SK-N-SH (cell line): Measurements from ENCODE around the gene BACE2. TPM values are rescaled to one million over a fixed set of nuclear protein-coding genes. Genes with fewer than 3 reads are reported as not detected.

Source experiments
- CTCF ChIA-PET: fragments of 300-600, 350-600 bp; formaldehyde crosslinking; extraction: SDS; loops from one replicate; lab custom pipeline; 2021; lab: Yijun Ruan, JAX
- POLR2A ChIA-PET: fragments of 350-600 bp; sonication (Branson Sonifier 250); formaldehyde crosslinking; extraction: SDS; loops from one replicate; lab custom pipeline; 2020; ENCODE audit warnings: antibody characterized with exemption, inconsistent platforms; lab: Yijun Ruan, JAX
- DNase-seq: peaks from one replicate; pipeline ENCODE4 v3.0.0; 2012
- H2AFZ ChIP-seq: fragments of 200-600 bp; sonication (generic); 2 replicates; pipeline ENCODE4 v1.8.1; 2016; ENCODE audit warnings: antibody characterized with exemption, mild to moderate bottlenecking, low read depth
- H3F3A ChIP-seq: fragments of 200-600 bp; sonication (generic); replicated peaks from 2 replicates; pipeline ENCODE3; 2016; ENCODE audit warnings: antibody characterized with exemption, mild to moderate bottlenecking; ENCODE audit not compliant: insufficient read depth
- H3K27ac ChIP-seq, 2 experiments: fragments of 200-500 bp in 1 of 2; fragments of 200-600 bp in 1 of 2; sonication (Bioruptor generic) in 1 of 2; sonication (generic), shearing (Covaris generic) in 1 of 2; 2 replicates each; pipeline versions ENCODE4 v1.5.1 to v1.6.1; 2014 to 2016; ENCODE audit warnings: low read depth in 2 of 2, inconsistent platforms in 1 of 2, low read length in 1 of 2, mild to moderate bottlenecking in 1 of 2, mixed read lengths in 1 of 2
- H3K27me3 ChIP-seq: fragments of 200-600 bp; sonication (generic), shearing (Covaris generic); 2 replicates; pipeline ENCODE4 v1.6.1; 2016; ENCODE audit warnings: mixed run types; ENCODE audit not compliant: insufficient read depth
- H3K36me3 ChIP-seq, 2 experiments: fragments of 200-500 bp in 1 of 2; fragments of 200-600 bp in 1 of 2; sonication (Bioruptor generic) in 1 of 2; sonication (generic) in 1 of 2; replicated peaks in 1 of 2; 2 replicates each; pipeline versions ENCODE3 to v1.5.1; 2014 to 2016; ENCODE audit warnings: low read length in 1 of 2, mild to moderate bottlenecking in 1 of 2; ENCODE audit not compliant: insufficient read depth in 2 of 2, control insufficient read depth in 1 of 2
- H3K4me1 ChIP-seq, 2 experiments: fragments of 200-500 bp in 1 of 2; fragments of 200-600 bp in 1 of 2; sonication (Bioruptor generic) in 1 of 2; sonication (generic), shearing (Covaris generic) in 1 of 2; 2 replicates each; pipeline versions ENCODE4 v1.5.1 to v1.6.1; 2014 to 2016; ENCODE audit warnings: low read depth in 1 of 2, low read length in 1 of 2, mixed run types in 1 of 2; ENCODE audit not compliant: insufficient read depth in 2 of 2, control insufficient read depth in 1 of 2
- H3K4me2 ChIP-seq: fragments of 200-600 bp; sonication (generic), shearing (Covaris generic); 2 replicates; pipeline ENCODE4 v1.6.1; 2017; ENCODE audit warnings: mixed run types
- H3K4me3 ChIP-seq, 2 experiments: fragments of 200-500 bp in 1 of 2; fragments of 200-600 bp in 1 of 2; sonication (Bioruptor generic) in 1 of 2; sonication (generic), shearing (Covaris generic) in 1 of 2; 2 replicates each; pipeline versions ENCODE4 v1.5.1 to v1.8.1; 2014 to 2016; ENCODE audit warnings: low read depth in 2 of 2, inconsistent platforms in 1 of 2, low read length in 1 of 2, mild to moderate bottlenecking in 1 of 2, mixed read lengths in 1 of 2, moderate library complexity in 1 of 2
- H3K79me2 ChIP-seq: fragments of 200-600 bp; sonication (generic); 2 replicates; pipeline ENCODE4 v1.8.1; 2017; ENCODE audit warnings: mild to moderate bottlenecking; ENCODE audit not compliant: insufficient read depth
- H3K9ac ChIP-seq: fragments of 200-600 bp; sonication (generic); 2 replicates; pipeline ENCODE4 v1.6.1; 2017; ENCODE audit warnings: mixed run types
- H3K9me2 ChIP-seq: fragments of 200-600 bp; sonication (generic); 2 replicates; pipeline ENCODE4 v1.6.1; 2017; ENCODE audit warnings: mixed run types
- H3K9me3 ChIP-seq: fragments of 200-600 bp; sonication (generic); 2 replicates; pipeline ENCODE4 v1.6.1; 2017; ENCODE audit warnings: mixed run types, mild to moderate bottlenecking, moderate library complexity
- H4K20me1 ChIP-seq: fragments of 200-600 bp; sonication (generic); 2 replicates; pipeline ENCODE4 v1.6.1; 2017; ENCODE audit warnings: mild to moderate bottlenecking, mixed run types; ENCODE audit not compliant: insufficient read depth
- CTCF ChIP-seq: fragments of 200-600 bp; sonication (generic); IDR thresholded peaks from 2 replicates; pipeline ENCODE4 v1.6.1; 2017; ENCODE audit warnings: antibody characterized with exemption, mild to moderate bottlenecking, moderate library complexity
- EZH2phosphoT487 ChIP-seq: fragments of 200-600 bp; sonication (generic); IDR thresholded peaks from 2 replicates; pipeline ENCODE4 v1.6.1; 2017; ENCODE audit warnings: low read depth, mixed run types, mild to moderate bottlenecking, antibody characterized with exemption, moderate library complexity, borderline replicate concordance
- FOSL2 ChIP-seq: IDR thresholded peaks from 2 replicates; pipeline ENCODE4 v1.4.0; 2012; ENCODE audit warnings: low read depth, mild to moderate bottlenecking, moderate library complexity, borderline replicate concordance
- MXI1 ChIP-seq: IDR thresholded peaks from 2 replicates; pipeline ENCODE4 v1.6.1; 2012; ENCODE audit warnings: mild to moderate bottlenecking, low read depth, low read length, improper control_type of control experiment
- NRF1 ChIP-seq: IDR thresholded peaks from 2 replicates; pipeline ENCODE4 v1.6.1; 2012; ENCODE audit warnings: low read depth, mild to moderate bottlenecking, low read length
- RAD21 ChIP-seq: IDR thresholded peaks from 2 replicates; pipeline ENCODE4 v1.6.1; 2012; ENCODE audit warnings: mild to moderate bottlenecking, low read length
- TAF1 ChIP-seq: IDR thresholded peaks from 2 replicates; pipeline ENCODE4 v1.6.1; 2012; ENCODE audit warnings: low read depth, mild to moderate bottlenecking, low read length, moderate library complexity, borderline replicate concordance
- TCF12 ChIP-seq: IDR thresholded peaks from 2 replicates; pipeline ENCODE4 v1.4.0; 2012
- USF1 ChIP-seq: IDR thresholded peaks from 2 replicates; pipeline ENCODE4 v1.4.0; 2012; ENCODE audit warnings: low read depth, borderline replicate concordance
- USF2 ChIP-seq: fragments of 150-350 bp; IDR thresholded peaks from 2 replicates; pipeline ENCODE4 v1.6.1; 2017; ENCODE audit warnings: antibody characterized with exemption, low read length, low read depth, borderline replicate concordance
- YY1 ChIP-seq: IDR thresholded peaks from 2 replicates; pipeline ENCODE4 v1.4.0; 2012; ENCODE audit warnings: low read depth, mild to moderate bottlenecking
- WGBS: methylation state at CpG from one replicate; pipeline ENCODE4 v1.1.6; 2017; ENCODE audit warnings: low lambda C conversion rate; 5-methylcytosine and 5-hydroxymethylcytosine counted together
- polyA plus RNA-seq, 3 experiments: library from polyadenylated mRNA; depleted of rRNA; stranded (reverse); fragments of >200 nt; gene quantifications; 2 replicates each; pipeline ENCODE4 v1.2.3, GENCODE V29; 2012
- TF ChIP-seq, protein P1 (sequence below): IDR thresholded peaks from 2 replicates; pipeline ENCODE4 v1.4.0; 2012; ENCODE audit warnings: low read depth, borderline replicate concordance
- TF ChIP-seq, protein P2 (sequence below): IDR thresholded peaks from 2 replicates; pipeline ENCODE4; 2012

The BACE2 gene
- polyA plus RNA-seq, 1 of the 3 experiments (the other 2 are of a cell fraction), result 23.4 TPM

GRCh38 chr21:41183575-41183974 is 15.6 kb downstream of the BACE2 start:
- Histone ChIP-seq H3K9me3 (no peaks in the 10 kb centered on the region), H3K9me2 (no peaks in the 10 kb centered on the region), H3K27ac (no peak overlapping the region), H3K27me3 (no peaks in the 10 kb centered on the region), H3K4me2 (no peak overlapping the region), H3K79me2 (no peaks in the 10 kb centered on the region), H4K20me1 (no peaks in the 10 kb centered on the region), H3K9ac (no peak overlapping the region), H3K4me3 (no peak overlapping the region), H2AFZ (no peak overlapping the region), H3K4me1 (no peaks in the 10 kb centered on the region), H3K36me3 (no peaks in the 10 kb centered on the region), H3F3A (no peaks in the 10 kb centered on the region)
- TF ChIP-seq USF2 (no peak), USF1 (no peak), TCF12 (no peak), YY1 (no peak), TAF1 (no peak), RAD21 (no peak), CTCF (no peak), FOSL2 (no peak), EZH2phosphoT487 (no peak), MXI1 (no peak), NRF1 (no peak)
- TF ChIP-seq, protein P1, sequence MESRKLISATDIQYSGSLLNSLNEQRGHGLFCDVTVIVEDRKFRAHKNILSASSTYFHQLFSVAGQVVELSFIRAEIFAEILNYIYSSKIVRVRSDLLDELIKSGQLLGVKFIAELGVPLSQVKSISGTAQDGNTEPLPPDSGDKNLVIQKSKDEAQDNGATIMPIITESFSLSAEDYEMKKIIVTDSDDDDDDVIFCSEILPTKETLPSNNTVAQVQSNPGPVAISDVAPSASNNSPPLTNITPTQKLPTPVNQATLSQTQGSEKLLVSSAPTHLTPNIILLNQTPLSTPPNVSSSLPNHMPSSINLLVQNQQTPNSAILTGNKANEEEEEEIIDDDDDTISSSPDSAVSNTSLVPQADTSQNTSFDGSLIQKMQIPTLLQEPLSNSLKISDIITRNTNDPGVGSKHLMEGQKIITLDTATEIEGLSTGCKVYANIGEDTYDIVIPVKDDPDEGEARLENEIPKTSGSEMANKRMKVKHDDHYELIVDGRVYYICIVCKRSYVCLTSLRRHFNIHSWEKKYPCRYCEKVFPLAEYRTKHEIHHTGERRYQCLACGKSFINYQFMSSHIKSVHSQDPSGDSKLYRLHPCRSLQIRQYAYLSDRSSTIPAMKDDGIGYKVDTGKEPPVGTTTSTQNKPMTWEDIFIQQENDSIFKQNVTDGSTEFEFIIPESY, result no peak
- TF ChIP-seq, protein P2, sequence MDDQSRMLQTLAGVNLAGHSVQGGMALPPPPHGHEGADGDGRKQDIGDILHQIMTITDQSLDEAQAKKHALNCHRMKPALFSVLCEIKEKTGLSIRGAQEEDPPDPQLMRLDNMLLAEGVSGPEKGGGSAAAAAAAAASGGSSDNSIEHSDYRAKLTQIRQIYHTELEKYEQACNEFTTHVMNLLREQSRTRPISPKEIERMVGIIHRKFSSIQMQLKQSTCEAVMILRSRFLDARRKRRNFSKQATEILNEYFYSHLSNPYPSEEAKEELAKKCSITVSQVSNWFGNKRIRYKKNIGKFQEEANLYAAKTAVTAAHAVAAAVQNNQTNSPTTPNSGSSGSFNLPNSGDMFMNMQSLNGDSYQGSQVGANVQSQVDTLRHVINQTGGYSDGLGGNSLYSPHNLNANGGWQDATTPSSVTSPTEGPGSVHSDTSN, result no peak
- ChIA-PET POLR2A (no interaction called here), CTCF (interaction anchor here (1.0 kb wide), 1 partner anchor 13 kb away, joined by 3 read pairs; no protein-coding TSS in a partner anchor)
- 36% methylated on average over 4 of the region's 4 CpGs for WGBS
- no peak for DNase-seq
